Measurements from ENCODE around the gene MFSD12.

The MFSD12 gene

GRCh38 chr19:3505598-3506383 is 51.6 kb downstream of the MFSD12 start, which contains the start of gene FZR1:
Gene FZR1 (plus strand): TSS chr19:3506311. CDS start chr19:3522990, 16,679 bp downstream.
- DNase-seq = peak; percentile 100

- no peak for DNase-seq
Measured at GRCh38 chr19:3504735-3505134, 52.7 kb downstream of the MFSD12 start.

- no peak for DNase-seq
Measured at GRCh38 chr19:3503036-3503572, 54.3 kb downstream of the MFSD12 start.

GRCh38 chr19:3501780-3502179 is 55.6 kb downstream of the MFSD12 start:
- DNase-seq = no peak

- peak; percentile 98 for DNase-seq
Measured at GRCh38 chr19:3500429-3501101, 56.8 kb downstream of the MFSD12 start, which contains the start of gene DOHH. Gene DOHH (minus strand): TSS chr19:3500674. CDS start chr19:3496814, 3,860 bp downstream.

GRCh38 chr19:3499738-3500428 is 57.5 kb downstream of the MFSD12 start:
- no peak for DNase-seq

GRCh38 chr19:3497757-3498520 is 59.4 kb downstream of the MFSD12 start:
- no peak for DNase-seq

- no peak for DNase-seq
Measured at GRCh38 chr19:3496392-3497273, 60.8 kb downstream of the MFSD12 start.

- peak; percentile 78 for DNase-seq
Measured at GRCh38 chr19:3494559-3494958, 62.8 kb downstream of the MFSD12 start.

All from activated CD4-positive, alpha-beta T cell treated with anti-CD3 and anti-CD28 coated beads for 48 hours (primary cell).